ENCODE measurements around the gene TRIM38.

GRCh38 chr6:26000366-26001144 is 38.0 kb downstream of the TRIM38 start:
- no peak for TF ChIP-seq POLR2AphosphoS5 (IDR thresholded peaks at IDR 0.05; ENCODE audit: borderline replicate concordance, low read depth, low read length)
- TF ChIP-seq EZH2 (IDR thresholded peaks at IDR 0.05): no peak
- TF ChIP-seq FOXP2 (optimal IDR thresholded peaks at IDR 0.05; ENCODE audit: control extremely low read depth, extremely low read length, insufficient read depth): no peak

Data from SK-N-MC (cell line).